RPMI7951 (cell line): ENCODE data around the gene RABGAP1. TPM values are rescaled to one million over a fixed set of nuclear protein-coding genes. Genes with fewer than 3 reads are reported as not detected.

Source experiments
- DNase-seq: peaks from one replicate; pipeline ENCODE4 v3.0.0-alpha.2; 2012; ENCODE audit warnings: low read depth
- total RNA-seq: library from RNA; depleted of rRNA; stranded (reverse); fragments of >200 nt; shearing (Covaris generic); gene quantifications from 2 replicates; pipeline ENCODE4 v1.2.3, GENCODE V29; 2014

RABGAP1 gene
- total RNA-seq, 1 experiment from 2014 or later, result 15.7 TPM

DNA sequence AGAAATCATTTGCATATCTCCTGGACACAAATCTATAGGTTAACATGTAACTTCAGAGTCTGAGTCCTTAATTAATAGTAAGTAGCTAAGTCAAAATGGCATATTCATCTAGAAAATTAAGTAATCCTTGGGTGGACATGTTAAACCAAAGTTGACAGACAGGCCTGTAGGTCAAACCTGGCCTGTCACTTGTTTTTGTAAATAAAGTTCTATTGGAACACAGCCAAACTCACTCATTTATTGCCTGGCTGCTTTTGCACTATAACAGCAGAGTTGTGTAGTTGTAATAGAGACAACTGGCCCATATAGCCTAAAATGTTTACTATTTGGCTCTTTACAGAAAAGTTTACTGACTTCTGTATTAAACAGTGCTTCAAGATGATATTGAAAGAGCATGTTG lies 68.1 kb downstream of the RABGAP1 start:
- no peak for DNase-seq

DNA sequence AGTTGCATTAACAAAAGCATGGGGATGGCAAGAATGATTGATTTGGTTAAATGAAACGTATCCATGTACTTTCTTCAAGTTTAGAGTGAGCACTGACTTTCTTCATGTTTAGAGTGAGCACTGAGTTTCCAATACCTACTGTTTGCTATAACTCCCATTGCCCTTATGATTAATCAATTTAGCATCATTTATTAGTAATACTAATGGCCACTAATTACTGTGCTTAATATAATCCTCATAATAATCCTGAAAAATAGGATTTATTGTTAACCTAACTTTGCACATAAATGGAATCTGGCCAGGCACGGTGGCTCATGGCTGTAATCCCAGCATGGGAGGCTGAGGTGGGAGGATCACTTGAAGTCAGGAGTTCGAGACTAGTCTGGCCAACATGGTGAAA lies 70.6 kb downstream of the RABGAP1 start:
- no peak for DNase-seq

DNA sequence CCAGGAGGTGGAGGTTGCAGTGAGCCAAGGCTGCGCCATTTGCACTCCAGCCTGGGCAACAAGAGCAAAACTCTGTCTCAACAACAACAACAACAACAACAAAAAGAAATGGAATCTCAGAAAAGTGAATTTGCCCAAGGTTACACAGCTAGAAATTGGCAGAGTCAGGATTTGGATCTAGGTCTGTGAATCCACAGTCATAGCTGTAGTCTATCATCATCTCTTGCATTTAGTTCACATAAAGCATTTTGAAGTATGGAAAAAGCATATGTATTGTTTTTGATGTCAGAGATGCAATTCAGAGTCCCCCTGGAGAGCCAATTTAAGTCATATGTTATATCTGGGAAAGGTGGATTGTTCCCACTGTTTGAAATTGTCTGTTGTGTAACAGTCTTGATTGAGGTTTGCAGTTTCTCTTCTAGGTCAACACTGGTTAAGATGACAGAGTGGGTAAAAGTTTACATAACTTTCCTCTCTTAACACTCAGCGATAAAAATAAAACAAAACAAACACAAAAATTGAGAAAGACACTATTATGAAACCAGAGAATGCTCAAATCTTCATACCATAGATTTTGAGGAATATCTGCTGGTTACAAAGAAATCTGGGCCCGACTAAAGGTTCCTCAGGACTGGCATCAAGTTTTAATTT lies 71.2 kb downstream of the RABGAP1 start:
- no peak for DNase-seq

DNA sequence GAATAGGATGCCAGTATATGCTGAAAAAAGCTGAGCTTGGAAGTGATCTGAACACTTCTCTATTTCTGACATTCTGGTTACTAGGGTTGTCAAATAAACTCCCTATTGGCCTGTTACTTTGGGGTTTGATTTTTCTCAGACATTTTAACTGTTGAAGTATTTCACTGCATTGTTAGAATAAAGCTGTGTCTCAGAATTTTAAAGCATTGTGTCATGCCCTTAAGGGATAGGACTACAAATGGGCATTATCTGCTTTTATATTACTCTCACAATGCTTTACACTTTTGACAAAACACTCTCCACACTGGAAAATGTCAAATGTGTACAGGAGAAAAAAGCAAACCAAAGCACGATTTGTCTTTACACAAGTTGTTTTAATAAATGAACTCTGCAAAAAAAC lies 75.8 kb downstream of the RABGAP1 start:
- no peak for DNase-seq

DNA sequence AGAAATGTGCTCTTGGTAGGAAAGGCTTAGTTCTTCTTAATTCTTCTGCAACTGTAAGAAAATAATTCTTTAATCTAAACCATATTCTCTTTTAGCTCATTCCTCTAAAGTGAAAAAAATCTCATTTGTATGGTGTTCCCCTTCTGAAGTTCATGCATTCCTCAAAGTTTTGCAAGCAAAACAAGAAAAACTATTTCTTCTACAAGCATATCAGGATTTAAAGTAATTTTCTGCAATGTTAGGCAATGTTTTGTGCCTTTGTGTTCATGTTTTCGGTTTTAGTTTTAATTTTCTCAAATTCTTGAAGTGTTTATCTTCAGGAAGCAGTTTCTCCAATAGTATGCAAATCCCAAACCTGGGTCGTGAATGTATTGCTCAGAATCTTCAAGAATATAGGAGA lies 80.0 kb downstream of the RABGAP1 start:
- DNase-seq, result no peak

DNA sequence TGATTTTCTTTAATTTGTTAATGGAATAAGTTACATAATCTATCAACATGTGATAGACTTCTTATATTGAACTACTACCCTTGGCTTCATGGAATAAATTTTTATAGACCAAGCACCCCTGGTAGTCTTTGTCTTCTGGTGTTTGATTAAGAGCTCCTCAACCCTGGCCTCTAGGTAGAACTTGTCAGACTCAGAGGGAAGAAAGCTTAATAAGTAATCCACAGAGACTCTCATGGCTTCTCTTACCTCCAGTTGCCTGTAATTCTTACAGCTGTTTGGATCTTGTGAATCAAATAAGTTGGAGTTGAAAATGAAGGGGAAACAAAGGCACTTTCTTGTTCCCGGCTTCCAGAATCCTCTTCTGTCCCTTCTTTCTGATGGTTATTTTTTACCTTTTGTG lies 85.6 kb downstream of the RABGAP1 start:
- no peak for DNase-seq

DNA sequence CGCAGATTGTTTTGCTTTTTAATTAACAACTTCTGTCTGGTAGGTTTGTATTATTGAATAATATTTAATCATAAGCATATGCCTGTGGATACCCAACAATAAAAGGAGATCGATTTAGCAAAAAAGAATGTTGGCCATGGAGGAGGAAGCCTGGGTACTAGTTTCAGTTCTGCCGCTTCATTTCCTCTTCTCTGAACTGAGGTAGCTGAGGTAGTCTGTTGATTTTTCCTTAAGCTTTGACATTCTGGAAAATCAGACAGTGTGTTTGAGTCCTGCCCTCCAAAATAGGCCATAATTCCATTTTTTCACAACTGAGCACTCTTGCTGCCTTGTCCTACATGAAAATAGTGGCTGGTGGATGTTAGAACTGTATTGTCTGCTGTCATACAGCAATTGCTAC lies 86.7 kb downstream of the RABGAP1 start:
- no peak for DNase-seq

DNA sequence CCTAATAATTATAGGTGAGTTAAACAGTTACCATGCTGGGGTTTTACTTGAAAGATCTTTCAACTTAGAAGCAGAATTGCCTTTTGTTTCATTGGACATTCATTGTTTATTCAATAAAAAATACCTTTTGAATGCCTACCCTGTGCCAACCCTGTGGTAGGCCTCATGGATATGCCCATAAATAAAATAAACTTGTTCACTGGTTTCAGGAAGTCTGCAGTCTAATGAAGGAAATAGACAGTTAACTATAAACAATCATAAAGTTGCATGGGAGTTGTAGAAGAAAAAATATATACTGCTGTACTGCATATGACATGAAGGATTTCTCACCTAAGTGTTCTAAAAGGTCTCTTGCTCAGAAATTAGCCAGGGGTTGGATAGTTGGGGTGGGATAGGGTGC lies 87.3 kb downstream of the RABGAP1 start:
- DNase-seq, result no peak

DNA sequence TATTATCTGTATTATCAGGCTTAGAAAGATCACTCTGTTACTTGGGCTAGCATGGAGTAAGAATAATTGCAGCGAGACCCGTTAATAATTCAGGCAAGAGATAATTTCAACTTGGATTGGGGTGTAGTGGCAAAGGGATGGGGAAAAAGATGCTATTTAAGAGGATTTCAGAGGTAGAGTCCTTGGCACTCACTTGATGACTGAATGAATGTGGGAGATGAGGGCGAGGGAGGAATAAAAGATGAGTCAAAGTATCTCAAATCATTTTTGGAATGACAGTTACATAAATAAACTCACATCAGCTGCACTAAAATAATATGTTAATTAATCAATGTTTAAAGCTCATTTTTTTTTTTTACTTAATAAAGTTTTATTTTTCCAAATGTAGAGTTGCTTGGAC lies 88.2 kb downstream of the RABGAP1 start:
- DNase-seq, result no peak

DNA sequence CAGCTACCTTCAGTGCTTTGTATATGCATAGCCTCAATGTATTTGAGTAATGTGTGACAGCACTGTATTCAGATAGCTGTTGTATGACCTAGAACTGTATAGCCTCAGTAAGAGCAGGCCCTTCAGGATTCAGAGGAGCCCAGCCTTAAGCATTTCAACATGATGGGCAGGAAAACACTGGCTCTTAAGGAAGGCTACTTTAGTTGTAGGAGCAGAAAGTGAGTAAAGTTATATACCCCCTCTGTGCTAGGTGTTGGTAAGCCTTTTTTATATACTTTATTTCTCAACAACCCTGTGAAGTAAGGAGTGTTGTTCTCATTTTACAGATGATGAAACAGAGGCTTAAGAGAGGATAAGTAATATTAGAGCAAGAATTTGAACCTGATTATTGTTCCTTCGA lies 91.1 kb downstream of the RABGAP1 start:
- DNase-seq, result no peak

DNA sequence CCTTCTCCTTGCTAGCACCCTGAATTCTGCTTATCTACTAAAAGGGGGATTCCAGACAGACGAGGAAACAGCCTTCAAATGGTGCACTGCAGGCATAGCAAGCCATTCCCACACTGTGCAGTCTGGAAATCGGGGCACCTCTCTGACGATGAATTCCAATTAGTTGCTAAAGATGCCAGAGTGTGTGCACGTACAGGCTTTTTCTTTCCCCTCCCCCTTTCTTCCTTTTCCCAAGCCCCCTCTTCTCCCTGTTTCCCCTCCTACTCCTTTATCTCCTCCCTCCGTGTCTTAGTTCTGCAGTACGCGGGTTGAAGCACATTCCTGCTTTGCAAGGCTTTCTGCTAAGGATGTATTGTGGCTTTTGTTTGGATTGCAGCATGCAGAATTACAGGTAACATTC lies 92.5 kb downstream of the RABGAP1 start, which contains the start of gene GPR21:
Gene GPR21 (plus strand): TSS at position 316 of the 400 bp plus-strand sequence. CDS start 900 bp downstream, outside the sequence.
- DNase-seq, result no peak

DNA sequence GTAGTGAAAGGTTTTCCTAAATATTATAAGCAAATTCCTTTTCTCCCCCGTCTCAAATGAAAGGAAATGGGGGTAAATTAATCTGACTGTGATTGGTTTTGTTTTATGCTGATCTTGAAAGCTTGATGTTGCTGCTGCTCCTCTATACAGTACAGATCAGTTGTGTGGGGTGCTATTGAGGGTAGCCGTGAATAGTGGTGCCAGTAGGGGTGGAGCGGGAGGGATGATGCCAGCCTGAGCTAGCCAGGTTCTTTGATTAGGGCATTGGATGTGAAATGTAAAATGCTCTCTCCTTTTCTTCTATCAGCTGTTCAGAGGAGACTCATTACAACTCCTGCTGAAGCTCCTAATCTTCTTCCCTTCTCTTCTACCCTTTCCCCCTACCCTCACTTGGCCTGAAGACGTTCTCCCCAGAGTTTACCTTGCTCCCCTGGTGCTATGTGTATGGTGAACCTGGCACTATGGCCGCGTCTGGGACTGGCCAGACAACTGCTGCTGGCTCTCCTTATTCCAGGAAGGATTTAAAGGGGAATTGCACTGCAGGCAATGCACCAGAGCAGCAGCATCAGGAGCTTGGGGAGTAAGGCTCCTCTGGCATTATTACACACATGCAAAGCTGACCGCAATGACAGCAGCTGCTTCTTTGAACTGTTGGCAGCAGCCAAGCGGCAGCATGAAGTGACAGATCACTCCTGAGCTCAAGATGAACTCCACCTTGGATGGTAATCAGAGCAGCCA lies 93.2 kb downstream of the RABGAP1 start:
- peak; percentile 58 for DNase-seq

DNA sequence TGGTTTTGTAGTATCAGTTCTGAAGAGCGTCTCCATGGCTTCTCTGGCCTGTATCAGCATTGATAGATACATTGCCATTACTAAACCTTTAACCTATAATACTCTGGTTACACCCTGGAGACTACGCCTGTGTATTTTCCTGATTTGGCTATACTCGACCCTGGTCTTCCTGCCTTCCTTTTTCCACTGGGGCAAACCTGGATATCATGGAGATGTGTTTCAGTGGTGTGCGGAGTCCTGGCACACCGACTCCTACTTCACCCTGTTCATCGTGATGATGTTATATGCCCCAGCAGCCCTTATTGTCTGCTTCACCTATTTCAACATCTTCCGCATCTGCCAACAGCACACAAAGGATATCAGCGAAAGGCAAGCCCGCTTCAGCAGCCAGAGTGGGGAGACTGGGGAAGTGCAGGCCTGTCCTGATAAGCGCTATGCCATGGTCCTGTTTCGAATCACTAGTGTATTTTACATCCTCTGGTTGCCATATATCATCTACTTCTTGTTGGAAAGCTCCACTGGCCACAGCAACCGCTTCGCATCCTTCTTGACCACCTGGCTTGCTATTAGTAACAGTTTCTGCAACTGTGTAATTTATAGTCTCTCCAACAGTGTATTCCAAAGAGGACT lies 94.2 kb downstream of the RABGAP1 start:
- no peak for DNase-seq

DNA sequence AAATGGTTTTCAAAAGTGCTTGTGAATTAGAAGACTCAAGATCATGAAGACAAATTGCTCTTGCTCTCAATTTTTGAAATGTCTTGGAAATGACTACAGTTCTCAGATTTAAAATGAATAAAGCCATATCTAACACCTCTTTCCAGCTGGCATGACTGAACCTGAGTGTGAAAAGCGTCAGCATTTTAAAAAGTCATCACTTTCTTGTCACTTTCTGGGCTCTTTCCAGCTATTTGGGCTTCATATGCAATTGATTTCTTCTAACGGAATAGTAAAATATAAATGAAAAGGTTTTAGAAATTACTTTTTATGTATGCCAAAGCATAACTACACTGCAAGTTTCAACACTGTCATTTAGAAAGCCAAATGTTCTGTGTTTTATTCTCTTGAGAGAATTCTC lies 95.0 kb downstream of the RABGAP1 start:
- DNase-seq, result no peak

DNA sequence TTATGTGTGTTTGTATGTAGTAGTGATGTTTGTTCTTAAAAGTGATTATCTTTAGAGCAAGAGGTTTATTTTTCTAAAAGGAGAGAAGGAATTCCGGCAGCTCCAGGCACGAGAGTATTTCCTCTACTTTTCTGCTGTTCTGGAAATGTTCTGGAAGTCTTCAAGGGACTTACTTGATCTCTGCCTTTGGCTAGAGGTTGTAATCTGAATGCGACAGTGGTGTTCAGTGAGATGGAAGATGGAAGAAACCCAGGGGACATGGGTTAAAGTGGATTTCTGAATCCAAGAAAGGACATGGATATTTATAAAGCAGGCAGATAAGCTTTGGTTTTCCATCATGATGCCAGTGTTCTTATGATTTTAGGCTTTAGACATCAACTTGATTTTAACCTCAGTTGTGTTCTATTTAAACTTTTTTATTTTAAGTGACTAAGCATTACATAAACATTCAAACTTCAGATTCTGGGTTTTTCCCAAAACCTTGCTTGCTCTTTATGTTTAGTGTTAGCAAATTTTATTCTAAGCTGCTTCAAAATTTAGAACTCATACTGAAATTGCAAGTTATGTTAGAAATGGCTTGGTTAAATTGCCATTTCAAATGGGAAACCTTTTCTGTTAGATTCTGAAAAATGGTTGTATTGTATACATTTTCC lies 96.2 kb downstream of the RABGAP1 start:
- DNase-seq, result no peak

DNA sequence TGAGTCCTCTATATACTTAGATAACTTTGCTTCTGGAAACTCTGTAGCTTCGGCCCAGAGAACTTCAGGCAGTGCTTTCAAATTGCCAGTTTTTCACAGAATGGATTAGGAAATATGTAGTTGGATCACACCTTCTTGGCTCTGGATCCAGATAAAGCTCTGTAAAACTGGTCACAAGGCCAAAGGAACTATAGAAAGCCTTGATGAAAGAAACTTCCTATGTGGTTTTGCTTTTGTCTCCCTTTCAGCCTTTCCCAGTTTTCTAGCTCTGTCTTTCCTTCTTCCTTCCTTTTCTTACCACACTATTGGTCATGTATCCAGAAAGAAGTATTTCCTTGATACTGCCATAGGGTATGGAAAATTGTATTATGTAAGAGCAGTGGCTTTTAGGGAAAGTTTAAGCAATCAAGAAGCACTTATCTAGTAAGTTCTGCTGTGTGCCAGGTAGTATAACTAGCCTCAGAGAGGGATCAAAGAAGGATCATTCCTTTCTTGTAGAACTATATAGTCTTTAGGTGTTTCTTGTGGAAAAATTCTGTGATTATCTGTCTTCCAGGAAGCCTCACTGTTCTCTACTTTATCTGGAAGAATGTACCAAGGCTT lies 98.9 kb downstream of the RABGAP1 start:
- no peak for DNase-seq

DNA sequence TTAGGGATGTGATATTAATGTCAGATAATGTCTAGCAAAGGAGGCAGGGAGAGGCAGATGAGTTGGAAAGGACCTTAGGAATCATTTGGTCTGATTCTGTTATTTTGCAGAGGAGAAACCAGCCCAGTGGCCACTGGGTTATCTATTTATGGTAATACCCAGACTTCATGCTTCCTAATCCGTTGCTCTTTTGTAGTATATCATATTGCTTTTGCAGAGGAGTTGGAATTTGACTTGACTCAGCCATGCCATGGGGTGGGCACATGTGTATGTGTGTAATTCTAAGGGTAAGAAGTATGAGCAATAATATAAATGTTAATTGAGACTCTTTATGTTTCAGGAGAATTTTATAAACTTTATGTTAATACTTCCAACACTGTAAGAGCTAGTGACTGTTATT lies 100.0 kb downstream of the RABGAP1 start:
- DNase-seq, result no peak

DNA sequence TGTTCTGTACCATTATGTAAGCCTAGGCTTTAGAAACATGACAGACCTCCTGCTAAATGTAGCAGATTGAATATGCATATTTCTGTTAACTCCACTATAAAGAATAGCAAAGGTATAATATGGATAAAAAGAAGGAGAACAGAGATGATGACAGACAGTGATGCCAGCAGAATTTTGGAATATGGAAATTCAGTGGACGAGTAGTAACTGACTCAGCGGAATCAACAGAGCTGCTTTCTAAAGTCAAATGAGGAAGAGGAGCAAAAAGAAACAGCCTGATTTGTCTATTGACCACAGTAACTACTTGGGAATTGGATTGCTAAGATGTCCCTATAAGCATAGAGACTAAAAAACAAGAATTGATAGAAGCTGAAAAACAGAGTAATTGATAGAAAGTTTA lies 100.7 kb downstream of the RABGAP1 start:
- DNase-seq, result no peak

DNA sequence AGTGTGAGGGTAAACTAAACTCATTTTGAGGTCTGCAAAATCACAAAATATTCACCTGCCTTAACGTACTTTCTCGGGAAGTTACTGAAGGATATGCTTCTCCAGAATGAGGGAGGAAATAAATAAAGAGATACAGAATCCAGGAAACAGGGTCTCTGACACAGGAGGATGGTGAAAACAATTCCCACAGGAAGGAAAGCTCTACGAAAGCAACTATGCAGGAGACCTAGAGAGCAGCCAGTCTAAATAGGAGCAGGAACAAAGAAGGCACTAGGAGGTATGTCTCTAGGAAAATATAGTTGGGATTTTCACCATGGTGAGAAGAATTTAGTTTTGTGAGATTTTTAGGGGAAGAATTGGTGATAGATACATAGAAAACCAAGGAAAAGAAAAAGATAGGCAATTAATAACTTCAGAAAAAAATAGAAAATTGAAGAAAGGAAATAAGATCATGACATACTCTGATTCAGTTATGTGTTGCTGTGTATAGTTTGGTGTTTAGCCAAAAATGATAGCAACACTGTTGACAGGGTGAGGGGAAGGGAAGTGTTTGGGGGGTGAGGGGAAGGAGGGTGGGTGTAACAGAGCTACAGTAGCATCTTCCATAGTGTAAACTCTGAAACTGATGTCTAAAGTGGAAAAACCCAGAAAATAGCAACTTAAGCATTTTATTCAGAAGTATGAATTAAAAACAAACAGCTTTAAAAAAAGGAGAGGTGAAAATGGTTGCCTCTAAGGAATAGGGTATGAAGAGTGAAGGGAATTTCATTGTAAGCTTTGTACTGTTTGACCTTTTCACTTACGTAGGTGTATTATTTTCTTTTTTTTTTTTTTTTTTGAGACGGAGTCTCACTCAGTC lies 102.5 kb downstream of the RABGAP1 start:
- DNase-seq, result no peak

DNA sequence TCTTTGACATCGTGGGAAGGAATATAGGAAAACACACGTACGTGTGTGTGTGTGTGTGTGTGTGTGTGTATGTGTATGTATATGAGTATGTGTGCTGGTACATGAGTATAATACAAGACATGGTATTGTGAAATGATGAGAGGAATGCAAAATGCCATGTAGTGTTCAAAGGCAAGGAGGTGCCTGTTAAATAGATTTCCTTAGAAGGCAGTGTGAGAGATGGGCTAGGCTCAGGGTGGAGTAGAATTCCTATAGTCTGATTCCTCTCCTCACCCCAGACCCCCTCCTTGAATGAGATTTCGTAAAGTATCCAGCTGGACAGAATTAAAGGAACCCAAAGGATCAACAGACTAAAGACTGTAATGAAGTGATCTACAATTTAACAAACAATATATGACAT lies 103.8 kb downstream of the RABGAP1 start:
- DNase-seq, result peak; percentile 2
